K562 (cell line): ENCODE data around the gene RERG. TPM values are rescaled to one million over a fixed set of nuclear protein-coding genes. Genes with fewer than 3 reads are reported as not detected.

Experiments used
- ATAC-seq: fragments of 200-7000 bp; cut with Tn5 transposase; 3 replicates; pipeline ENCODE4 v1.9.1; 2020; ENCODE audit warnings: moderate library complexity
- BruUV-seq: library from RNA; stranded (reverse); fragments of 400-500 nt; replicated peaks from 2 replicates; lab custom pipeline; 2021; lab: Mats Ljungman, UMichigan
- CTCF ChIA-PET: fragments of 300-600 bp; formaldehyde crosslinking; extraction: SDS; loops from one replicate; lab custom pipeline; 2021; ENCODE audit warnings: low intra/inter-chr PET ratio; lab: Yijun Ruan, JAX
- POLR2A ChIA-PET: fragments of 300-600, 350-650 bp; sonication (Branson Sonifier 250); formaldehyde crosslinking; extraction: SDS; loops from one replicate; lab custom pipeline; 2021; ENCODE audit warnings: antibody characterized with exemption, inconsistent platforms; lab: Yijun Ruan, JAX
- DNase-seq, 4 experiments: peaks; one replicate each; pipeline versions ENCODE4 v3.0.0 to v3.0.0-alpha.2; 2011 to 2018; ENCODE audit warnings: low spot score in 3 of 4, mixed read lengths in 3 of 4; ENCODE audit errors: extremely low read depth in 1 of 4
- FAIRE-seq: peaks from 2 replicates; lab custom pipeline; 2011; peaks lifted over from hg19 to GRCh38; lab: Jason Lieb, UNC
- H2AFZ ChIP-seq: 2 replicates; pipeline ENCODE4 v1.6.0; 2011; ENCODE audit warnings: low read depth, low read length, control low read depth, inconsistent platforms
- H3K27ac ChIP-seq: fragments of 200-600 bp; 3 replicates; pipeline ENCODE4 v1.8.0; 2011; ENCODE audit warnings: low read depth, mild to moderate bottlenecking, control low read depth, inconsistent platforms, low read length, moderate library complexity, mixed read lengths; ENCODE audit errors: extremely low read depth
- H3K27me3 ChIP-seq, 2 experiments: fragments of 300-600 bp in 1 of 2; 2 replicates in 1 of 2; 3 replicates in 1 of 2; pipeline versions ENCODE4 v1.6.0 to v1.8.0; 2011; ENCODE audit warnings: inconsistent platforms in 2 of 2, low read length in 2 of 2, mild to moderate bottlenecking in 1 of 2, mixed read lengths in 1 of 2, moderate library complexity in 1 of 2; ENCODE audit not compliant: control insufficient read depth in 2 of 2, insufficient read depth in 2 of 2
- H3K36me3 ChIP-seq: fragments of 300-600 bp; 3 replicates; pipeline ENCODE4 v1.8.0; 2011; ENCODE audit warnings: mild to moderate bottlenecking, low read length, inconsistent platforms; ENCODE audit not compliant: control insufficient read depth, insufficient read depth
- H3K4me1 ChIP-seq, 2 experiments: fragments of 200-600 bp in 1 of 2; replicated peaks in 1 of 2; 2 replicates in 1 of 2; 3 replicates in 1 of 2; pipeline versions ENCODE4 v1.5.1 to v1.8.0; 2011; ENCODE audit warnings: inconsistent platforms in 2 of 2, low read length in 2 of 2, mild to moderate bottlenecking in 1 of 2, mixed read lengths in 1 of 2, moderate library complexity in 1 of 2; ENCODE audit not compliant: control insufficient read depth in 2 of 2, insufficient read depth in 2 of 2
- H3K4me2 ChIP-seq: 2 replicates; pipeline ENCODE4 v1.6.1; 2011; ENCODE audit warnings: low read length, control low read depth, inconsistent platforms, mixed read lengths; ENCODE audit not compliant: insufficient read depth
- H3K4me3 ChIP-seq: fragments of 200-600 bp; sonication (generic), shearing (Covaris generic); 2 replicates; pipeline ENCODE4 v1.5.1; 2016; ENCODE audit warnings: control low read depth, inconsistent platforms
- H3K79me2 ChIP-seq: fragments of 200-600 bp; 3 replicates; pipeline ENCODE4 v1.8.0; 2011; ENCODE audit warnings: low read length, inconsistent platforms; ENCODE audit not compliant: control insufficient read depth, insufficient read depth
- H3K9ac ChIP-seq, 2 experiments: 2 replicates each; pipeline versions ENCODE4 v1.6.0 to v1.6.1; 2011; ENCODE audit warnings: low read depth in 2 of 2, low read length in 2 of 2, control low read depth in 1 of 2, inconsistent platforms in 1 of 2, mild to moderate bottlenecking in 1 of 2, mixed read lengths in 1 of 2; ENCODE audit not compliant: insufficient read depth in 1 of 2
- H3K9me1 ChIP-seq: one replicate; pipeline ENCODE4 v1.6.0; 2011; ENCODE audit warnings: inconsistent platforms, mild to moderate bottlenecking, low read length, moderate library complexity; ENCODE audit not compliant: control insufficient read depth, insufficient read depth
- H3K9me3 ChIP-seq: replicated peaks from 2 replicates; pipeline ENCODE4 v1.5.1; 2011; ENCODE audit warnings: low read depth, low read length, inconsistent platforms; ENCODE audit not compliant: control insufficient read depth, insufficient read depth
- H4K20me1 ChIP-seq: replicated peaks from 2 replicates; pipeline ENCODE4 v1.6.1; 2011; ENCODE audit warnings: low read length, inconsistent platforms, mixed read lengths; ENCODE audit not compliant: control insufficient read depth, insufficient read depth
- CREB1 ChIP-seq, 2 experiments: sonication (generic) in 1 of 2; formaldehyde crosslinking in 1 of 2; IDR thresholded peaks; 2 replicates each; pipeline versions ENCODE4 v1.6.1 to v1.8.0; 2012 to 2022; ENCODE audit warnings: inconsistent platforms in 1 of 2, mild to moderate bottlenecking in 1 of 2, missing genetic modification reagents in 1 of 2, moderate library complexity in 1 of 2
- CSDE1 ChIP-seq, 2 experiments: fragments of 450-650 bp; IDR thresholded peaks; 2 replicates each; pipeline ENCODE4 v1.6.1; 2016; ENCODE audit warnings: mild to moderate bottlenecking in 1 of 2
- GABPA ChIP-seq: fragments of 200-800 bp; sonication (Bioruptor generic); conservative IDR thresholded peaks from 2 replicates; pipeline ENCODE4 v1.6.1; 2016; ENCODE audit warnings: low read depth, missing genetic modification characterization, missing compliant biosample characterization
- HDAC1 ChIP-seq, 2 experiments: fragments of 450-650 bp; IDR thresholded peaks; 2 replicates each; pipeline ENCODE4 v1.6.1; 2016 to 2017; ENCODE audit warnings: inconsistent platforms in 1 of 2, mild to moderate bottlenecking in 1 of 2, moderate library complexity in 1 of 2
- HEY1 ChIP-seq: fragments of 250-450 bp; sonication (Bioruptor Pico); IDR thresholded peaks from 2 replicates; pipeline ENCODE4 v1.5.0; 2020; ENCODE audit warnings: mild to moderate bottlenecking, moderate library complexity, borderline replicate concordance
- KAT2B ChIP-seq: IDR thresholded peaks from one replicate; pipeline ENCODE4 v1.6.1; 2012; ENCODE audit warnings: low read depth, mild to moderate bottlenecking, control low read depth, inconsistent platforms, low read length, moderate library complexity
- PREB ChIP-seq: sonication (generic); formaldehyde crosslinking; IDR thresholded peaks from 2 replicates; pipeline ENCODE4 v1.8.1; 2023; ENCODE audit warnings: mild to moderate bottlenecking, missing genetic modification reagents
- SMARCC2 ChIP-seq: fragments of 450-650 bp; IDR thresholded peaks from 2 replicates; pipeline ENCODE4 v1.6.1; 2017; ENCODE audit warnings: antibody characterized with exemption, moderate library complexity, mild to moderate bottlenecking, low read depth
- SNAPC5 ChIP-seq: fragments of 250-450 bp; sonication (Bioruptor Pico); IDR thresholded peaks from 2 replicates; pipeline ENCODE4 v1.8.0; 2021; ENCODE audit warnings: moderate library complexity, mild to moderate bottlenecking, inconsistent platforms
- ZNF583 ChIP-seq: fragments of 250-450 bp; sonication (Bioruptor Pico); IDR thresholded peaks from 2 replicates; pipeline ENCODE4 v1.4.0; 2020
- ZNF668 ChIP-seq: fragments of 250-450 bp; sonication (Bioruptor Pico); IDR thresholded peaks from 2 replicates; pipeline ENCODE4 v1.8.0; 2022; ENCODE audit warnings: mild to moderate bottlenecking, inconsistent platforms
- ZNF785 ChIP-seq: fragments of 250-450 bp; sonication (Bioruptor Pico); IDR thresholded peaks from 2 replicates; pipeline ENCODE4 v1.4.0; 2020; ENCODE audit warnings: mild to moderate bottlenecking
- WGBS: fragments of 100-300 bp; shearing (Covaris generic); methylation state at CpG from one replicate; pipeline ENCODE4 v1.1.6; 2016; ENCODE audit warnings: low coverage, mixed read lengths; ENCODE audit not compliant: insufficient coverage; ENCODE audit errors: missing lambda C conversion rate; 5-methylcytosine and 5-hydroxymethylcytosine counted together
- in situ Hi-C: fragments of 300-500 bp; cut with MboI; formaldehyde crosslinking; loops from 4 replicates; pipeline ENCODE4 v1.15.0; 2018; ENCODE audit warnings: inconsistent platforms, mixed read lengths
- intact Hi-C: fragments of 100-400 bp; cut with micrococcal nuclease; formaldehyde crosslinking; loops from 2 replicates; pipeline ENCODE4 v1.14.2; 2022
- polyA plus RNA-seq, 8 experiments: library from polyadenylated mRNA; depleted of rRNA in 4 of 8; stranded (reverse) in 5 of 8; unstranded in 3 of 8; fragments of >200 nt; fragmentation: Nextera tagmentation in 2 of 8; fragmentation: Illumina TruSeq in 1 of 8; extraction: Ambion mirVana in 2 of 8; extraction: Trizol in 1 of 8; gene quantifications; 2 replicates each; pipeline versions ENCODE4 v1.2.1 to v1.2.3, GENCODE V29; 2011 to 2014; ENCODE audit warnings: inconsistent platforms in 1 of 8, missing spikeins in 1 of 8
- total RNA-seq, 7 experiments: library from RNA; depleted of rRNA in 6 of 7; stranded (reverse); fragments of >200 nt in 6 of 7; fragmentation: Illumina TruSeq in 2 of 7; extraction: Trizol in 2 of 7; gene quantifications; 2 replicates each; pipeline versions ENCODE4 v1.2.1 to v1.2.3, GENCODE V29; 2011 to 2021; ENCODE audit warnings: low replicate concordance in 1 of 7

RERG gene
- total and polyA plus RNA-seq, 9 of the 15 experiments (the other 6 are each of a cell fraction or from before 2014, with no cell fraction given) = 2.2 to 7.3 (median 3.0) TPM

GRCh38 chr12:15232959-15233358 lies 11.7 kb upstream of the RERG start:
- in situ Hi-C loops = no loop called here
- FAIRE-seq = no peak

More at GRCh38 chr12:15232959-15233358, 11.7 kb upstream of the RERG start:
- no peak overlapping the region for H3K9ac ChIP-seq
- H3K9me3 ChIP-seq = no peaks in the 10 kb centered on the region
- H3K4me2 ChIP-seq = no peak overlapping the region
- no peaks in the 10 kb centered on the region for H3K9me1 ChIP-seq
- intact Hi-C loops = no loop called here
- no peak overlapping the region for H3K4me3 ChIP-seq
- no peak overlapping the region for H3K27ac ChIP-seq
- H4K20me1 ChIP-seq = no peaks in the 10 kb centered on the region
- DNase-seq (no peak), ATAC-seq (no peak)
- no peaks in the 10 kb centered on the region for H3K36me3 ChIP-seq
- H3K79me2 ChIP-seq = no peaks in the 10 kb centered on the region
- no peak overlapping the region for H2AFZ ChIP-seq
- H3K27me3 ChIP-seq = no peaks in the 10 kb centered on the region
- no TSS peak for BruUV-seq
- H3K4me1 ChIP-seq = no peaks in the 10 kb centered on the region
- CTCF ChIA-PET = no interaction called here
- TF ChIP-seq ZNF785 = no peak
- no peak for TF ChIP-seq SNAPC5 (CRISPR knock-in tag)
- no peak for TF ChIP-seq ZNF668 (CRISPR knock-in tag)
- TF ChIP-seq HEY1 (CRISPR knock-in tag) = no peak
- TF ChIP-seq PREB = no peak
- TF ChIP-seq HDAC1 (IDR thresholded peaks at IDR 0.05) = no peak
- no peak for TF ChIP-seq CREB1 (IDR thresholded peaks at IDR 0.05)
- no peak for TF ChIP-seq CREB1 (CRISPR knock-in tag; IDR thresholded peaks at IDR 0.05)
- TF ChIP-seq GABPA (tag) = no peak
- no peak for TF ChIP-seq ZNF583 (CRISPR knock-in tag)
- no peak for TF ChIP-seq CSDE1 (IDR thresholded peaks at IDR 0.05)
- TF ChIP-seq SMARCC2 = no peak
- TF ChIP-seq KAT2B = no peak
- 0% methylated on average over 1 of the region's 1 CpG for WGBS
- POLR2A ChIA-PET = no interaction called here
